ENCODE data around the gene LSM6.

GRCh38 chr4:146202665-146203064 lies 27.1 kb downstream of the LSM6 start:
- TF ChIP-seq, protein P1, sequence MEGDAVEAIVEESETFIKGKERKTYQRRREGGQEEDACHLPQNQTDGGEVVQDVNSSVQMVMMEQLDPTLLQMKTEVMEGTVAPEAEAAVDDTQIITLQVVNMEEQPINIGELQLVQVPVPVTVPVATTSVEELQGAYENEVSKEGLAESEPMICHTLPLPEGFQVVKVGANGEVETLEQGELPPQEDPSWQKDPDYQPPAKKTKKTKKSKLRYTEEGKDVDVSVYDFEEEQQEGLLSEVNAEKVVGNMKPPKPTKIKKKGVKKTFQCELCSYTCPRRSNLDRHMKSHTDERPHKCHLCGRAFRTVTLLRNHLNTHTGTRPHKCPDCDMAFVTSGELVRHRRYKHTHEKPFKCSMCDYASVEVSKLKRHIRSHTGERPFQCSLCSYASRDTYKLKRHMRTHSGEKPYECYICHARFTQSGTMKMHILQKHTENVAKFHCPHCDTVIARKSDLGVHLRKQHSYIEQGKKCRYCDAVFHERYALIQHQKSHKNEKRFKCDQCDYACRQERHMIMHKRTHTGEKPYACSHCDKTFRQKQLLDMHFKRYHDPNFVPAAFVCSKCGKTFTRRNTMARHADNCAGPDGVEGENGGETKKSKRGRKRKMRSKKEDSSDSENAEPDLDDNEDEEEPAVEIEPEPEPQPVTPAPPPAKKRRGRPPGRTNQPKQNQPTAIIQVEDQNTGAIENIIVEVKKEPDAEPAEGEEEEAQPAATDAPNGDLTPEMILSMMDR (IDR thresholded peaks at IDR 0.05) = no peak
- no peak for TF ChIP-seq POLR2A (IDR thresholded peaks at IDR 0.05)

All from heart left ventricle (tissue), 13 donors.